ENCODE measurements around the gene CSTF2T. TPM values are rescaled to one million over a fixed set of nuclear protein-coding genes. Genes with fewer than 3 reads are reported as not detected.
A peak's percentile ranks its signal among the peaks of the same experiment; 100 is the strongest.

The CSTF2T gene
- total RNA-seq, 1 donor from 2014 or later = 36.3 TPM

- Mint-ChIP-seq H3K4me1 (ENCODE audit: unreplicated experiment) (peaks cover 20% of the 10 kb centered on the region), H3K27me3 (ENCODE audit: unreplicated experiment) (peaks cover 2% of the 10 kb centered on the region), H3K36me3 (ENCODE audit: low read depth, unreplicated experiment) (no peaks in the 10 kb centered on the region), H3K4me3 (ENCODE audit: unreplicated experiment) (no peak overlapping the region), H3K9me3 (ENCODE audit: unreplicated experiment) (no peaks in the 10 kb centered on the region), H3K27ac (ENCODE audit: unreplicated experiment) (no peak overlapping the region)
- TF ChIP-seq CTCF (IDR thresholded peaks at IDR 0.05; ENCODE audit: unreplicated experiment) = no peak
- no peak for DNase-seq (ENCODE audit: low spot score)
Measured at GRCh38 chr10:51707821-51708424, 8.5 kb upstream of the CSTF2T start.

DNA sequence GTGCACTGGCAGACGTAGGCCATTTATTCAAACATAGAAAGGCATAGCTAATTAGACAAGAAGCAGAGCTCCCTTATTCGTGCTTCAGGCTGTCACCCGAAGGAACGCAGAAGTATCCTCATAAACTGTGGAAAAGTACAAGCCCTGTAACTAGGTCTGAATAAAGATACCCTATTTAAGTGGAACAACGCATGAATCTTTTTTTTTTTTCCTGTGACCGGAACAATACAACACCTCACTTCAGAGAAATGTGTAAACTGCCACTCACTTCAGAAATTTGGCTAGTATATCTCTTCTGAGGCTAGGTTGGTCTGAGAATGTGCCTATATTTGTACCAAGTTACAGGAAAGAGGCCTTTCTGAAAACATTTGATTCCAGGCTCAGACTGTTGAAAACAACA is 8.0 kb upstream of the CSTF2T start:
- Mint-ChIP-seq H3K4me1 (ENCODE audit: unreplicated experiment) (peaks cover 20% of the 10 kb centered on the region), H3K4me3 (ENCODE audit: unreplicated experiment) (no peak overlapping the region), H3K27me3 (ENCODE audit: unreplicated experiment) (peaks cover 2% of the 10 kb centered on the region), H3K36me3 (ENCODE audit: low read depth, unreplicated experiment) (no peaks in the 10 kb centered on the region), H3K9me3 (ENCODE audit: unreplicated experiment) (no peaks in the 10 kb centered on the region), H3K27ac (ENCODE audit: unreplicated experiment) (no peak overlapping the region)
- no peak for DNase-seq (ENCODE audit: low spot score)
- no peak for TF ChIP-seq CTCF (IDR thresholded peaks at IDR 0.05; ENCODE audit: unreplicated experiment)

GRCh38 chr10:51706225-51706624 is 6.8 kb upstream of the CSTF2T start:
- DNase-seq (ENCODE audit: low spot score) = no peak
- TF ChIP-seq CTCF (IDR thresholded peaks at IDR 0.05; ENCODE audit: unreplicated experiment) = no peak
- H3K4me3 Mint-ChIP-seq (ENCODE audit: unreplicated experiment) = no peak overlapping the region
- peaks cover 11% of the 10 kb centered on the region for H3K4me1 Mint-ChIP-seq (ENCODE audit: unreplicated experiment)
- H3K36me3 Mint-ChIP-seq (ENCODE audit: low read depth, unreplicated experiment) = no peaks in the 10 kb centered on the region
- H3K27me3 Mint-ChIP-seq (ENCODE audit: unreplicated experiment) = peaks cover 3% of the 10 kb centered on the region
- H3K9me3 Mint-ChIP-seq (ENCODE audit: unreplicated experiment) = no peaks in the 10 kb centered on the region
- H3K27ac Mint-ChIP-seq (ENCODE audit: unreplicated experiment) = no peak overlapping the region

- H3K36me3 Mint-ChIP-seq (ENCODE audit: low read depth, unreplicated experiment) = no peaks in the 10 kb centered on the region
- no peaks in the 10 kb centered on the region for H3K9me3 Mint-ChIP-seq (ENCODE audit: unreplicated experiment)
- no peak overlapping the region for H3K27ac Mint-ChIP-seq (ENCODE audit: unreplicated experiment)
- no peak for TF ChIP-seq CTCF (IDR thresholded peaks at IDR 0.05; ENCODE audit: unreplicated experiment)
- H3K4me1 Mint-ChIP-seq (ENCODE audit: unreplicated experiment) = peaks cover 11% of the 10 kb centered on the region
- peaks cover 4% of the 10 kb centered on the region for H3K27me3 Mint-ChIP-seq (ENCODE audit: unreplicated experiment)
- H3K4me3 Mint-ChIP-seq (ENCODE audit: unreplicated experiment) = no peak overlapping the region
- no peak for DNase-seq (ENCODE audit: low spot score)
Measured at GRCh38 chr10:51705774-51706173, 6.4 kb upstream of the CSTF2T start.

DNA sequence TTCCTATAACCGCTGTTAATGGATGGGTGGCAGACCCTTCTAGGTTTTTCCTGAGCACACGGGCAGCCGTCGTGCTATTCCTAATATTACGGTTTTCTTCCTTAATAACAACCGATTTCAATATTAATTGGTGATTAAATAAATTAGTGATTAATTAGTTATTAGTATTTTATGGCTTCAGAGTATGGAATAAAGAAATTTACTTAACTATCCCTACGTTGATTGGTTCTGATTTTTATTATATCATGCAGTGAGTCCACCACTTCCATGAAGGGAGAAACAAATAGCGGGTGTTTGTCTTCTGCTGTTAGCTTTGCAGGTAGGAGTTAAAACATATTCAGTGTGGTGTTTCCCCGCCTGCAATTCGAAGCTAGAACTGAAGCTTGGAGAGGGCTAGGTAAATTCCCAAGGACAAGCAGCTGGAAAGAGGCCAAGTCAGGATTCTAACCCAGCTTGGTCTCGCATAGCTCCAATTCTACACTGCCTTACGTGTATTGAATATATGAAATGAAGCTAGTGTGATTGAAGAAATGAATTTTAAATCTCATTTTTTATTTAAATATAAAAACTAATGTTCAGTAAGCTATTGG is 928 bp upstream of the CSTF2T start:
- Mint-ChIP-seq H3K9me3 (ENCODE audit: unreplicated experiment) (no peaks in the 10 kb centered on the region), H3K4me1 (ENCODE audit: unreplicated experiment) (peaks cover 35% of the 10 kb centered on the region), H3K27me3 (ENCODE audit: unreplicated experiment) (peaks cover 2% of the 10 kb centered on the region), H3K4me3 (ENCODE audit: unreplicated experiment) (peak overlapping the region; percentile 100), H3K36me3 (ENCODE audit: low read depth, unreplicated experiment) (peaks cover 12% of the 10 kb centered on the region), H3K27ac (ENCODE audit: unreplicated experiment) (peak overlapping the region; percentile 100)
- no peak for TF ChIP-seq CTCF (IDR thresholded peaks at IDR 0.05; ENCODE audit: unreplicated experiment)
- peak; percentile 15 for DNase-seq (ENCODE audit: low spot score)
